Subcutaneous preadipocyte (primary cell): Measurements from ENCODE around the gene ZNF500. TPM values are rescaled to one million over a fixed set of nuclear protein-coding genes. Genes with fewer than 3 reads are reported as not detected.

Experiments used
- small RNA-seq: library from RNA; depleted of rRNA; stranded (forward); fragments of <200 nt; gene quantifications from one replicate; pipeline ENCODE3, GENCODE V24; 2012
- total RNA-seq: library from RNA; depleted of rRNA; stranded (reverse); fragments of >200 nt; gene quantifications from 2 replicates; pipeline ENCODE4 v1.2.3, GENCODE V29; 2012

Gene ZNF500
- total RNA-seq = 9.6 and 13.1 TPM in 2 replicates

GRCh38 chr16:4766875-4767628 lies at the start of gene ZNF500:
ZNF500 (minus strand) TSS chr16:4767162; CDS start chr16:4765978, 1,184 bp downstream.

GRCh38 chr16:4801962-4802658 lies 35.1 kb upstream of the ZNF500 start, which contains the start of gene ROGDI:
ROGDI (minus strand) TSS chr16:4802633; CDS start chr16:4802571, 62 bp downstream.

GRCh38 chr16:4795181-4795827 lies 28.3 kb upstream of the ZNF500 start, which contains the start of gene SMIM22:
SMIM22 (plus strand) TSS chr16:4795369; CDS start chr16:4795735, 366 bp downstream.

GRCh38 chr16:4787627-4788482 lies 20.9 kb upstream of the ZNF500 start, which contains the start of gene SEPTIN12:
SEPTIN12 (minus strand) TSS chr16:4788345; CDS start chr16:4787645, 700 bp downstream.

GRCh38 chr16:4734063-4734729 lies 32.8 kb downstream of the ZNF500 start, which contains the start of the genes ANKS3 and DNAAF8:
ANKS3 (minus strand) TSS chr16:4734271; CDS start chr16:4730149, 4,122 bp downstream.
DNAAF8 (plus strand) TSS chr16:4734537; CDS start chr16:4736515, 1,978 bp downstream.

Small RNAs within 50 kb of the gene (small RNA-seq; reads per million reads assigned to genes)
- gene RF00017 = not detected

Other genes with a start within 250 kb of the ZNF500 start
- gene CDIP1, start 228.4 kb downstream of the ZNF500 start, total RNA-seq = 7.0 and 9.0 TPM in 2 replicates
- gene C16orf96, start 210.8 kb downstream of the ZNF500 start, total RNA-seq = not detected in 2 replicates
- gene UBALD1, start 152.3 kb downstream of the ZNF500 start, total RNA-seq = 7.0 and 11.3 TPM in 2 replicates
- gene MGRN1, start 142.3 kb downstream of the ZNF500 start, total RNA-seq = 31.6 and 35.6 TPM in 2 replicates
- 19.4 and 23.5 TPM in 2 replicates for gene NUDT16L1, start 73.6 kb downstream of the ZNF500 start, total RNA-seq
- 16.9 and 21.1 TPM in 2 replicates for gene ANKS3, start 32.9 kb downstream of the ZNF500 start, total RNA-seq
- 0.37 and 0.59 TPM in 2 replicates for gene DNAAF8, start 32.6 kb downstream of the ZNF500 start, total RNA-seq
- not detected in 2 replicates for gene SEPTIN12, start 21.2 kb upstream of the ZNF500 start, total RNA-seq
- not detected in 2 replicates for gene SMIM22, start 28.2 kb upstream of the ZNF500 start, total RNA-seq
- 8.4 and 9.6 TPM in 2 replicates for gene ROGDI, start 35.5 kb upstream of the ZNF500 start, total RNA-seq
- gene GLYR1, start 80.1 kb upstream of the ZNF500 start, total RNA-seq = 37.5 and 64.1 TPM in 2 replicates
- 23.1 and 35.4 TPM in 2 replicates for gene UBN1, start 80.3 kb upstream of the ZNF500 start, total RNA-seq
- 63.1 and 90.0 TPM in 2 replicates for gene PPL, start 170.0 kb upstream of the ZNF500 start, total RNA-seq
- 0.59 and 1.1 TPM in 2 replicates for gene SEC14L5, start 191.2 kb upstream of the ZNF500 start, total RNA-seq